ENCODE measurements around the gene PODNL1. TPM values are rescaled to one million over a fixed set of nuclear protein-coding genes. Genes with fewer than 3 reads are reported as not detected.
A peak's percentile ranks its signal among the peaks of the same experiment; 100 is the strongest.

The PODNL1 gene
- total RNA-seq, 6 experiments from 2014 or later, result 0.19 to 0.33 TPM; not detected in 4

DNA sequence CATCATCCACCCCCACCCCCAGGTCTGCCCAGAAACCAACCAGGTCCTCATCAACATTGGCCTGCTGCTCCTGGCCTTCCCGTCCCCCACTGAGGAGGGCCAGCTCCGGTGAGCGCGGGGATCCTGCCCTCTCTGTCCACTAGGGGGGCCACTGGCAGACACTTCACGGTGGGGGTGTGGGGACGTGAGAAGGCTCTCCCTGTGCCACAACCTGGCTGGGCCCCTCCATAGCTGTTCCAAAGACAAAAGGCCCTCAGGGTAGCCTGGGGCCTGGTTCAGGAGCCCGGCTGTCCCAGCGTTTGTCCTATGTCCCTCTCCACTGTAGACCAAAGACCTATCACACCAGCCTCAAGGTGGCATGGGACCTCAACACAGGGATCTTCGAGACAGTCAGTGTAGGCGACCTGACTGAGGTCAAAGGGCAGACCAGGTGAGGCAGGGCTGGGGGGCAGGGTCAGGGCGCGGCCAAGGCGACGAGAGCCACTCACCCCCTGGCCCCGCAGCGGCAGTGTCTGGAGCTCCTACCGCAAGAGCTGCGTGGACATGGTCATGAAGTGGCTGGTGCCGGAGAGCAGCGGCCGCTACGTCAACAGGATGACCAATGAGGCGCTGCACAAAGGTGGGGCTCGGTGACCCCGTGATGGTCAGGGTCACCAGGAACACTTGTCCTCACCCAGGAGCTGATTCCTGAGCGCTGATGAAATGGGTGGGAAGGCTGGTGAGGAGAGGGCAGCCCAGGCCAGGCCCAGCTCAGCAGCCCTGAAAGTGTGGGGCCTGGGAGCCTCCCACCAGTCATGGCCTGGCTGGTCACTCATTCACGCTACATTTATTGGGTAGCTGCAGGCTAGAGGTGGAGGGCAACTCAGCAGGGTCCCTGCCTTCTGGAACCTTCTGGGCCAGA lies 22.0 kb upstream of the PODNL1 start:
- Histone ChIP-seq H3K9me3 (no peaks in the 10 kb centered on the region), H3K4me1 (no peaks in the 10 kb centered on the region), H3K27me3 (no peaks in the 10 kb centered on the region), H3K36me3 (peaks cover 0 to 41% (median 13%) of the 10 kb centered on the region in 4 donors), H3K4me3 (no peak overlapping the region), H3K27ac (no peak overlapping the region)
- ATAC-seq (peak in 3 of 4 donors; percentile 2 to 42 (median 22)), DNase-seq (no peak)
- no CpG with 5 or more reads among the region's 27 CpGs for WGBS (ENCODE audit: insufficient coverage, low coverage, low lambda C conversion rate, missing lambda C conversion rate)
- intact Hi-C loops (cut with DNase I), result no loop called here
- no peak for TF ChIP-seq POLR2A (IDR thresholded peaks at IDR 0.05)
- TF ChIP-seq, protein P1, sequence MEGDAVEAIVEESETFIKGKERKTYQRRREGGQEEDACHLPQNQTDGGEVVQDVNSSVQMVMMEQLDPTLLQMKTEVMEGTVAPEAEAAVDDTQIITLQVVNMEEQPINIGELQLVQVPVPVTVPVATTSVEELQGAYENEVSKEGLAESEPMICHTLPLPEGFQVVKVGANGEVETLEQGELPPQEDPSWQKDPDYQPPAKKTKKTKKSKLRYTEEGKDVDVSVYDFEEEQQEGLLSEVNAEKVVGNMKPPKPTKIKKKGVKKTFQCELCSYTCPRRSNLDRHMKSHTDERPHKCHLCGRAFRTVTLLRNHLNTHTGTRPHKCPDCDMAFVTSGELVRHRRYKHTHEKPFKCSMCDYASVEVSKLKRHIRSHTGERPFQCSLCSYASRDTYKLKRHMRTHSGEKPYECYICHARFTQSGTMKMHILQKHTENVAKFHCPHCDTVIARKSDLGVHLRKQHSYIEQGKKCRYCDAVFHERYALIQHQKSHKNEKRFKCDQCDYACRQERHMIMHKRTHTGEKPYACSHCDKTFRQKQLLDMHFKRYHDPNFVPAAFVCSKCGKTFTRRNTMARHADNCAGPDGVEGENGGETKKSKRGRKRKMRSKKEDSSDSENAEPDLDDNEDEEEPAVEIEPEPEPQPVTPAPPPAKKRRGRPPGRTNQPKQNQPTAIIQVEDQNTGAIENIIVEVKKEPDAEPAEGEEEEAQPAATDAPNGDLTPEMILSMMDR (IDR thresholded peaks at IDR 0.05), result no peak

DNA sequence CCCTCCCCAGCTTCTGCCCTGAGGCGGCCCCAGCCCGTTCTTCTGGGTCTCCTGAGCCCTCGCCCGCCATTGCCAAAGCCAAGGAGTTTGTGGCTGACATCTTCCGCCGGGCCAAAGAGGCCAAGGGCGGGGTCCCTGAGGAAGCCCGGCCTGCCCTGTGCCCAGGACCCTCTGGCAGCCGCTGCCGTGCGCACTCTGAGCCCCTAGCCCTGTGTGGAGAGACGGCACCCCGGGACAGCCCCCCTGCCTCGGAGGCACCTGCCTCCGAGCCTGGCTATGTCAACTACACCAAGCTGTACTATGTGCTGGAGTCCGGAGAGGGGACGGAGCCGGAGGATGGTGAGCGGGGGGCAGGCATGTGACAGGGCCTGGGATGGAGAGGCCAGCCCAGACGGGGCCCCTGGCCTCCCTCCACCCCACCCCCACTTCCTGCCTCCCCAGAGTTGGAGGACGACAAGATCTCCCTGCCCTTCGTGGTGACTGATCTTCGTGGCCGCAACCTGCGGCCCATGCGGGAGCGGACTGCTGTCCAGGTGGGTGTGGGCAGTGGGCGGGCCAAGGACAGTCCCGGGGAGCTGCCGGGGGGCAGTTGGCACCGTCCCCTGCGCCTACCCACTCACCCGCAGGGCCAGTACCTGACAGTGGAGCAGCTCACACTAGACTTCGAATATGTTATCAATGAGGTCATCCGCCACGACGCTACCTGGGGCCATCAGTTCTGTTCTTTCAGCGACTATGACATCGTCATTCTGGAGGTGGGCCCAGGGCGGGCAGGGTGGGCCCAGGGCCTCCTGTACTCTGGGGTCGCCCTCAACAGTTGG lies 21.1 kb upstream of the PODNL1 start:
- Histone ChIP-seq H3K4me1 (no peaks in the 10 kb centered on the region), H3K9me3 (no peaks in the 10 kb centered on the region), H3K36me3 (peaks cover 0 to 38% (median 11%) of the 10 kb centered on the region in 4 donors), H3K27ac (no peak overlapping the region), H3K4me3 (no peak overlapping the region), H3K27me3 (no peaks in the 10 kb centered on the region)
- WGBS (ENCODE audit: insufficient coverage, low coverage, low lambda C conversion rate, missing lambda C conversion rate), result 70% methylated on average over 4 of the region's 41 CpGs
- DNase-seq (no peak), ATAC-seq (no peak)
- TF ChIP-seq POLR2A (IDR thresholded peaks at IDR 0.05), result no peak
- TF ChIP-seq, protein P1 (IDR thresholded peaks at IDR 0.05), result no peak
- intact Hi-C loops (cut with DNase I), result no loop called here

DNA sequence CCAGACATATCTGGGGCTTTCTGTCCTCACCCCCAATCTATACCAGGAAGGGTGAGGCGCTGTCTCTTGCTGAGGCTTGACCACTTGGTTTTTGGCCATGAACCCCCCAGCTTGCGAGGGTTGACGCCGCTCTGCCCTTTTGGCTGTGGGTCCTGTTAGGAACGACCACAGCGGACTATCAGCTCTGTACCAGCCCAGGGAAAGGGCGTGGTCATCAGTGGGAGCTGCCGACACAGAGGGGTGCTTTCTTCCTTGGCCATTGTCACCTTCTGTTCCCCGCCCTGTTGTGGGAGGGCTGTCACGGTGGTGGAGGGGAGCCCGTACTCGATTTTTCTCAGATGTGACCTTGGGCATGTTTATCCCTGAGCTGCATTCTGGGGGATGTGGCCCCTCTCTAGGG lies 19.8 kb upstream of the PODNL1 start:
- Histone ChIP-seq H3K36me3 (peaks cover 0 to 37% (median 9%) of the 10 kb centered on the region in 4 donors), H3K4me1 (peaks cover 0 to 6% (median 2%) of the 10 kb centered on the region in 4 donors), H3K27ac (no peak overlapping the region), H3K27me3 (no peaks in the 10 kb centered on the region), H3K4me3 (no peak overlapping the region), H3K9me3 (no peaks in the 10 kb centered on the region)
- DNase-seq (no peak), ATAC-seq (no peak)
- 77% methylated on average over 4 of the region's 12 CpGs for WGBS (ENCODE audit: insufficient coverage, low coverage, low lambda C conversion rate, missing lambda C conversion rate)
- no peak for TF ChIP-seq POLR2A (IDR thresholded peaks at IDR 0.05)
- TF ChIP-seq, protein P1 (IDR thresholded peaks at IDR 0.05), result no peak
- intact Hi-C loops (cut with DNase I), result no loop called here

DNA sequence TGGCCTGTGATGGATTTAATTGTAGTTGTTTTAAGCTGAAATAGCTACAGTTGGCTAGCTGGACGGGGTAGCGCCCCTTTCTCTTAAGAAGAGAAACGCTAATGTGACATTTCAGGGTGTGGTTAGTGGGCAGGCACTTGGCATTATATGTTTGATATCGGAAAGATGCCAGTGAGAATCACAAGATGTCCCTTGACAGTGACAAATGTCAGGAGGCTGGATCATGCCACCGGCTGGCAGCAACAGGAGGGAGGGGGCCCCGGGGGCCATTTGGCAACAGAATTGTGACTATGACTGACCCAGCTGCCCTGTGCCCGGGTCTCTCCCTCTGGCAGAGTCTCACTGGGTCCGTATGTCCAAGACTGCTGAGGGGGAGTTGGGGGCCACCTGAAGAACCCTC lies 18.8 kb upstream of the PODNL1 start:
- no peak for TF ChIP-seq POLR2A (IDR thresholded peaks at IDR 0.05)
- TF ChIP-seq, protein P1 (IDR thresholded peaks at IDR 0.05), result no peak
- intact Hi-C loops (cut with DNase I), result no loop called here
- Histone ChIP-seq H3K27ac (no peak overlapping the region), H3K36me3 (peaks cover 0 to 28% (median 9%) of the 10 kb centered on the region in 4 donors), H3K4me3 (no peak overlapping the region), H3K4me1 (peaks cover 0 to 8% (median 3%) of the 10 kb centered on the region in 4 donors), H3K27me3 (no peaks in the 10 kb centered on the region), H3K9me3 (no peaks in the 10 kb centered on the region)
- 90% methylated on average over 2 of the region's 8 CpGs for WGBS (ENCODE audit: insufficient coverage, low coverage, low lambda C conversion rate, missing lambda C conversion rate)
- DNase-seq (no peak), ATAC-seq (no peak)

All from right lobe of liver (tissue), 6 donors.